Tibial nerve (tissue), 4 donors: ENCODE measurements around the gene GPR150.
A peak's percentile ranks its signal among the peaks of the same experiment; 100 is the strongest.

Source experiments
- EP300 ChIP-seq, 2 donors: sonication (generic); formaldehyde crosslinking; IDR thresholded peaks; one replicate each; pipeline ENCODE4 v1.6.1; 2017; ENCODE audit warnings: antibody characterized with exemption in 2 of 2, mild to moderate bottlenecking in 1 of 2
- POLR2A ChIP-seq, 2 donors: fragments of 450-650 bp; IDR thresholded peaks; one replicate each; pipeline ENCODE4 v1.6.1; 2017; ENCODE audit warnings: antibody characterized with exemption in 2 of 2, mild to moderate bottlenecking in 2 of 2, moderate library complexity in 2 of 2
- TF ChIP-seq, protein P1 (sequence below), 5 experiments: fragments of 200-600 bp in 3 of 5; fragments of 450-650 bp in 2 of 5; sonication (generic) in 3 of 5; IDR thresholded peaks; one replicate each; pipeline ENCODE4 v1.5.1; 2016 to 2019; ENCODE audit warnings: antibody characterized with exemption in 5 of 5, mild to moderate bottlenecking in 3 of 5, moderate library complexity in 2 of 5

DNA sequence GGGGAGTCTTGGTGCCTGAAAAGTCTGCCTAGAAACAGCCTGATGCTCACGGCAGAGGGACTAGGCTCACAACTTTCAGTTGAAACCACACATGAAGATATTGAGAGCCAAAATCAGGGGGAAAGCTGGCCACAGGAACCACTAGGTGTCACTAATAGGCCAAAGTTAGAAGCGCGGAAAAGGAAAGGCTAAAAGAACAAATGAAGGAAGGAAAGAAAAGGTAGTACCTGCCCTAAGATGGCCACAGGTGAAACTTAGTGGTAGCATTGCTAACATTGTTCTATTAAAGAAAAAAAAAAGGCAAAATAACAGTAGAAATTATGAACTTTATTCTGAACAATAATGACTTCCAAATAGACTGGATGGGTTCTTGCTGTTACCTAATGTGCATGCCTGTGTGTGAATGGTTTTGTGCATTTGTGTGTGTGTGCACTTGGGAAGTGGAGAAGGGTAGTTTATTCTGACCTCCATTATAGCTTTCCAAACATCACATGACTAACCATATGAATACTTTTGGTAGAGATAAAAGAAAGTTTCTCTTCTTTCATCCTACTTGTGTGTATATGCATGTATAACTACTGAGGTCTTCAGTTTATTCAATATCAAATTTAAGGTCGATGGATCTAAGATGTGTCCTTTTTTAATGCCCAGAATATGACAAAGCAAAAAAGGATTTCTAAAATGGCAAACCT, 24.6 kb downstream of the GPR150 start:
- TF ChIP-seq, protein P1, sequence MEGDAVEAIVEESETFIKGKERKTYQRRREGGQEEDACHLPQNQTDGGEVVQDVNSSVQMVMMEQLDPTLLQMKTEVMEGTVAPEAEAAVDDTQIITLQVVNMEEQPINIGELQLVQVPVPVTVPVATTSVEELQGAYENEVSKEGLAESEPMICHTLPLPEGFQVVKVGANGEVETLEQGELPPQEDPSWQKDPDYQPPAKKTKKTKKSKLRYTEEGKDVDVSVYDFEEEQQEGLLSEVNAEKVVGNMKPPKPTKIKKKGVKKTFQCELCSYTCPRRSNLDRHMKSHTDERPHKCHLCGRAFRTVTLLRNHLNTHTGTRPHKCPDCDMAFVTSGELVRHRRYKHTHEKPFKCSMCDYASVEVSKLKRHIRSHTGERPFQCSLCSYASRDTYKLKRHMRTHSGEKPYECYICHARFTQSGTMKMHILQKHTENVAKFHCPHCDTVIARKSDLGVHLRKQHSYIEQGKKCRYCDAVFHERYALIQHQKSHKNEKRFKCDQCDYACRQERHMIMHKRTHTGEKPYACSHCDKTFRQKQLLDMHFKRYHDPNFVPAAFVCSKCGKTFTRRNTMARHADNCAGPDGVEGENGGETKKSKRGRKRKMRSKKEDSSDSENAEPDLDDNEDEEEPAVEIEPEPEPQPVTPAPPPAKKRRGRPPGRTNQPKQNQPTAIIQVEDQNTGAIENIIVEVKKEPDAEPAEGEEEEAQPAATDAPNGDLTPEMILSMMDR (IDR thresholded peaks at IDR 0.05): peak; percentile 59 to 79 (median 65)
- TF ChIP-seq EP300 (IDR thresholded peaks at IDR 0.05) (peak; percentile 33 to 55), POLR2A (IDR thresholded peaks at IDR 0.05) (peak in 1 of 2 donors; percentile 18)
